ENCODE results near the gene ELP6.

ELP6 gene

DNA sequence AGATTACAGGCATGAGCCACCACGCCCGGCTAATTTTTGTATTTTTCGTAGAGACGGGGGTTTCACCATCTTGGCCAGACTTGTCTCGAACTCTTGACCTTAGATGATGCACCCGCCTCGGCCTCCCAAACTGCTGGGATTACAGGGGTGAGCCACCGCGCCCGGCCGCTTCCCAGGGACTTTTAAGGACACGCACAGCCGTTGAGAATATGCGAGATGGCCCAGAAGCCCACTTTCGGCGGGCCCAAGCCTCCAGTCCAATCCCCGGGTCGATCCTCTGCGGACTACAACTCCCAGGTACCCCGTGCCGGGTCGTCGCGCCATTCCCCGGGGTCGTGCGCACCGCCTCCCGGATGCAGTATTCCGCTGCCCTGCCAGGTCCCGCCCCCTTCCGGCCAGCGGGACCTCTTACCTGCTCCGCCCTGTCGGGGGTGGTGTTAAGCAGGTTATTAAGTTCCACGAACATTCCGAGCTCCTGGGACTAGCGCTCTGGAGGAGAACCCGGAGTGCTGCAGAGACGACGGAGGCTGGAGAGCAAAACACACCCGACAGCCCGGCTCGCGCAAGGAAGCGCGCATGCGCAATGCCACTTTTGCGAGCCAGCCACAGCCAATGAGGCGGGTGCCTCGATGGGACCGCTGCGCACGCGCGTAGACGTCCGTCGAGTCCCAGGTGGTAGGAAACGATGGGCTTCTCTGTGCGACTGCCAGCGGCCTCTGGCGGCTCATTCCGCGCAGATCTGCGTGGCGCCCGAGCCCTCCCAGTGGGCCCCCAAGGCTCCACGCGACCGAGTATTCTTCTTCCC is at the start of gene ELP6:
TSS of gene ELP6 (minus strand) at position 588 of the 805 bp plus-strand sequence. CDS start at position 466, 122 bp downstream.
- peak; percentile 98 for DNase-seq

GRCh38 chr3:47556351-47556750 is 42.8 kb upstream of the ELP6 start:
- no peak for DNase-seq

DNA sequence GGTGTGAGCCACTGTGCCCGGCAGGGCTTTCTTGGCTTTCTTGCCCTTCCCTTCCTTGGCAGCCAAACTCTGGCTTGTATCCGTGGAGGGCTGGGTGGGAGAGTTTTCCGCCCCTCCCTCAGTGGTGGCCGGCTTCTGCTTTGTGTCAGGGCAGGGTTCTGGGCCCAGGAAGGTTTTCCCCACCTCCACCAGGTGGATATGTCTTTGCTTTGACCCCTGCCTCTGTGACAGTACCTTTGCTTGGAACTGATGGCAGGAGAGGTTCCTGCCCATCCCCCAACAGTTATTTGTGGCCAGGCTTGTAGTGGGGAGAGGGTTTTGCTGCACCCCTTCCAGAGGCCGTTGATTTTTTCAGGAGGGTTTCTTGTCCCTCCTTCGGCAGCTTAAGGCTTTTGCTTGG is 40.8 kb upstream of the ELP6 start:
- no peak for DNase-seq

GRCh38 chr3:47553407-47553806 is 39.9 kb upstream of the ELP6 start:
- no peak for DNase-seq

- no peak for DNase-seq
Measured at GRCh38 chr3:47542471-47543173, 29.1 kb upstream of the ELP6 start.

DNA sequence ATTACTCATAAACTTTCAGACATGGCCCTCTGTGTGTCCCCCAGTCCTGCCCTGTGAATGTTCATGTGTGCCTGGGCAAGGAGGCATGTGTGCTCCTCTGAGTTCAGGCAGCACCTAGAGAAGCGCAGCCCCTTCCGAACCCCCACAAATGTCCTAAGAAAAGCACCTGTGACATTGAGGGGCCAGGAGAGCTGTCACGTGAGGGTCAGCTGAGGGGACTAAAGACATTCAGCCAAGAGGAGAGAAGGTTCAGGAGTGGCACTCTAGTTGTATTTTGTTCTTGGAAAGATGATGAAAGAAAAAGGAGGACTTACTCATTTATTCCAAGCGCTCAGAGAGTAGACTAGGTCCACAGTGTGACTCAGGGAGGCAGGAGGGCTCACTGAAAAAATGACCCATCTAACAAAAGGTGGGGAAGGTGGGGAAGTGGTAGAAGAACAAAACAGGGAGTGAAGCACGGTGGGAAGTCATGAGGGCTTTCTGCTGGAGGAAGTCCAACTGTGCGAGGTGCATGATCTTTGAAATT is 28.1 kb upstream of the ELP6 start:
- DNase-seq: no peak

DNA sequence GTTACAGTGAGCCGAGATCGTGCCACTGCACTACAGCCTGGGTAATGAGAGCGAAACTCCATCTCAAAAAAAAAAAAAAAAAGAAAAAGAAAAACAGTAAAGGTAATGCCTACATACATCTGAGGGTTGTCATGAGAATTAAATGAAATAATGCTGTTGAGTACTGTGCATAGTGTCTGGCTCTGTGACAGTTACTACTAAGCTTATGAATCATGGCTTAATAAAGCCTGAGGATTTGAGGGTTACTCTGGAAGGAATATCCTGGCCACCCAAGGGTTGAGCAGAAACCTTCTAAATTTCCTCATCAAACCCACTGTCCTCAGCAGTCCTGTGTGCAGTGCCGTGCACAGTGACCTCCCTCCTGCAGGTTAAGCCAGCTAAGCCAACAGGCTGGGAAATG is 26.8 kb upstream of the ELP6 start:
- DNase-seq: no peak

- DNase-seq: no peak
Measured at GRCh38 chr3:47536967-47537366, 23.5 kb upstream of the ELP6 start.

DNA sequence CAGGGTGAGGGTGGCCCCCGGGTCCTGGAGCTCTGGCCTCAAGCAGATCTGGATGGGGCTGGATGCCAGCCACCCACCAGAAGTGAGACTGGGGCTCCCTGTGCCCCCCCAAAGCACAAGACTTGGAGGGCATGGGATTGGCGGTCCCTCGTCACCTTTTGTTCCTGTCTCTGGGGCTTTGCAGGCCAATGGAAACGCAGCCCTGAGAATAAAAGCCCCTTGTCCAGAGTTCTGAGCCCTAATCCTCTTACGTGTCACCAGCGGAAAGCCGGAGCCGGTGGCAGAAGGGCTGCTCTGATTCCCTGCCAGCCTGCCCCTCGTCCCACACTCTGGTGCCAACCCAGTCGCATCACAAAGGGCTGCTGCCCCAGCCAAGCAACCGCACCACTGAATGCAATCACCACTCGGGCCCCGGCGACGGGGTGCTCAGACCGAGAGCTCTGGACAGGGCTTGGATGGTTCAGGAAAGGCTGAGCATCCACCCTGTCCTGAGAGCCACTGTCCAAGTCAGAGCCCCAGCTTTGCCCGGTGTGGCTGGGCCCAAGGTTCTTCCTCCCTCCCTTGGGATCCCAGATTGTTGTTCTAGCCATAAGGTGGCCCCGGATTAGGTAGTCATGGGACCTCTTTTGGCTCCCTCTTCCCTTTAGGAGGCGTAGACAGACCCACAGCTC is 22.8 kb upstream of the ELP6 start:
- no peak for DNase-seq

DNA sequence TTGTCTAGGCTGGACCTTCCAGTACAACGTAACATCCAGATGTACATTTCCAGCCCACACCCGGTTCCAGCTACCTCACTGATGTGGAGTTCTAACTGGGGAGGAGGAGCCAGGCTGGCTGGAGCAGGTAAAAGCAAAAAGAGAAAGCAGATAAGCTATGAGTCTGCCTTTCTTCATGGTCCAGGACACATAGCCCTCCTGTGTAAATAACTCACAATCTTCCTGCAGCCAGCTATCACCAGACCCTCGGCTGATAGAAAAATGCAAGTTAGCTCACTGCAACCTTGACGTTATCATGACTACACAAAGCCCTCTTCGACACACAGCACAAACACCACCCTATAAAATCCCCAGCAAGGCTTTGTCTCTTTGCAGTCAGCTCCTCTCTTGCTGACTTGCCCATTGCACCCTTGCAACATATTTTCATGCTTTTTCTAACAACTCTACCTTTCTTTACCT is 20.5 kb upstream of the ELP6 start:
- no peak for DNase-seq

GRCh38 chr3:47533481-47533880 is 20.0 kb upstream of the ELP6 start:
- DNase-seq: peak; percentile 48

- DNase-seq: no peak
Measured at GRCh38 chr3:47527952-47528725, 14.6 kb upstream of the ELP6 start.

GRCh38 chr3:47525617-47526016 is 12.1 kb upstream of the ELP6 start:
- DNase-seq: no peak

DNA sequence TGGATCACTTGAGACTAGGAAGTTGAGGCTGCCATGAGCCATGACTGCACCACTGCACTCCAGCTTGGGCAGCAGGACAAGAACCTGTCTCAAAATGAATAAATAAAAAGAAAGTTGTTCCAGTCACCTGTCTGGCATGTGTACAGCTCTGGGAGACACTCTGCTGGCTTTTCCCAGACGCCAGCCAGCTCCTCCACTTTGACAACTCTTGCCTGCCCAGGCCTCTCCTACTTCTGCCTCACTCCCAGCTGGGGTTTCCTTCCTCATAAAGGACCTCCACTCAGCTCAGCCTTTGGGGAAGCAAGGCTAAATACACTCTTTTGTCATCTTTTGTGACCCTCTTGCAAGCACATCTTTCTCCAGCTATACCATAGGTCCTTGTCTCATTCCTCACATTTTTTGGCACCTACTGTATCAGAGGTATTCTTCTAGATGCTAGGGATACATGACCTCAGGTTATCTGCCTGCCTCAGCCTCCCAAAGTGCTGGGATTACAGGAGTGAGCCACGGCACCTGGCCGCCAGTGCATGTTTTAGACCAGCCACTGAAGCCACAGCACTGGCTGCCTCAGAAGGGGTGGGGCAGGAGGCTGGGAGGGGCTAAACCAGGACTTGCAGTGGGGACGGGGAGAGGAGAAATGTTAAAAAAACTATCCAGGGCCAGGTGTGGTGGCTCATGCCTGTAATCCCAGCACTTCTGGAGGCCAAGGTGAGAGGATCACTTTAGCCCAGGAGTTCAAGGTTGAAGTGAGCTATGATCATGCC is 10.0 kb upstream of the ELP6 start:
- DNase-seq: no peak

- peak; percentile 89 for DNase-seq
Measured at GRCh38 chr3:47522082-47522987, 8.8 kb upstream of the ELP6 start.

DNA sequence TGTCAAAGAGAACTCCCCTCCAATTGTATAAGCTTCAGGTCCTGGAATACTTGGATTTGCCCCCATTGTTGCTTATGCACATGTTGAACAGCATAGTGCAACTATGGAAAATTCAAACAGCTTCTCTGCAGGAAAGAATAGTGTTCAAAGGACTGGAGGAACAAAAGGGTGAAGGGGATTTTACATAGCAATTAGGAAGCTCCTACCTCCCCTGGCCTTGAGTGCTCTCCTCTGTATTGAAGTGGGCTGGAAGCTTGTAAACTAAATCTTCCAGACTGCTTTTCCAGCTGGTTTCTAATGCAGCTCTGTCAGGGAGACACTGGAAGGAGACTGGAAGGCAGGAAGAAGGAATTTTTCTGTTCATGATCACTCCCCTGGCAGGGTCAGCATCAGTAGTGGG is 7.2 kb upstream of the ELP6 start:
- DNase-seq: no peak

DNA sequence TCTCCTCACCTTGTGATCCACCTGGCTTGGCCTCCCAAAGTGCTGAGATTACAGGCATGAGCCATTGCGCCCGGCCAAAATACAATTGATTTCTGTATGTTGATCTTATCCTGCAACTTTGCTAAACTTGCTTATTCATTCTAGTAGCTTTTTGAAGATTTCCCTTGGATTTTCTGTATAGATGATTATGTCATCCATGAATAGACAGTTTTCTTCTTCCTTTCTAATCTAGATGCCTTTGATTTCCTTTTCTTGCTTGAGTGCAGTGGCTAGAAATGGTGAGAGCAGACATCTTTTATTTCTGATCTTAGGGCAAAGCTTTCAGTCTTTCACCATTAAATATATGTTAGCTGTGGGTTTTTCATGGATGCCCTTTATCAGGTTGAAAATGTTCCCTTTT is 4.4 kb upstream of the ELP6 start:
- DNase-seq: no peak

GRCh38 chr3:47515864-47516319 is 2.4 kb upstream of the ELP6 start:
- no peak for DNase-seq

- DNase-seq: no peak
Measured at GRCh38 chr3:47515100-47515499, 1.6 kb upstream of the ELP6 start.

DNA sequence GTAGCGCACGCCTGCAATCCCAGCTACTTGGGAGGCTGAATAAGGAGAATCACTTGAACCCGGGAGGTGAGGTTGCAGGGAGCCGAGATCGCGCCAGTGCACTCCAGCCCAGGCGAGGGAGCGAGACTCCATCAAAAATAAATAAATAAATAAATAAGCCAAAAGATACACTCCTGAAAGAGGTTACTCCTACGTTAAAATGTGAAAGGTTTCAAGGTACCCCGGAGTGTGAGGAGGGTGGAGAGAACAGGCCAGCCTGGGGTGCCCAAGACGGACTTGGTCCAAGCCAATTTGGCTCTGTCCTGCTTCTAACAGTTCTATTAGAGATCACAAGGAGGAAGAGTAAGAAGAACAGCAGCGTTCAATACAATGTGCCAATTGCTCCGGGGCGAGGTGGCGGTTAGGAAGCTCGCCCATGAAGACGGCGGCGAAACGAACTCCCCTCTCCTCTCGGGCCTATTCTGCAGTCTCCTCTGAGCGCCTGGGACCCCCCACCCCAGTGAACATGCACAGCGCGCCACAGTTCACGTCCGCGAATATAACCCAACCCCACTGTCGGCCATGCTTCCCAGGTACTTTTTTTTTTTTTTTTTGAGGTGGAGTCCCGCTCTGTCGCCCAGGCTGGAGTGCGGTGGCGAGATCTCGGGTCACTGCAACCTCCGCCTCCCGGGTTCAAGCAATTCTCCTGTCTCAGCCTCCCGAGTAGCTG is 942 bp downstream of the ELP6 start:
- peak; percentile 31 for DNase-seq
